CD4-positive, alpha-beta T cell treated with Interleukin-10 for 1 hour (primary cell): Measurements from ENCODE around the gene GJA10.

Experiments used
- DNase-seq: peaks from one replicate; pipeline ENCODE4 v3.0.0-alpha.2; 2020

GJA10 gene

GRCh38 chr6:89917801-89918366, 23.6 kb downstream of the GJA10 start:
- no peak for DNase-seq

GRCh38 chr6:89921197-89921596, 26.9 kb downstream of the GJA10 start:
- DNase-seq, result no peak

DNA sequence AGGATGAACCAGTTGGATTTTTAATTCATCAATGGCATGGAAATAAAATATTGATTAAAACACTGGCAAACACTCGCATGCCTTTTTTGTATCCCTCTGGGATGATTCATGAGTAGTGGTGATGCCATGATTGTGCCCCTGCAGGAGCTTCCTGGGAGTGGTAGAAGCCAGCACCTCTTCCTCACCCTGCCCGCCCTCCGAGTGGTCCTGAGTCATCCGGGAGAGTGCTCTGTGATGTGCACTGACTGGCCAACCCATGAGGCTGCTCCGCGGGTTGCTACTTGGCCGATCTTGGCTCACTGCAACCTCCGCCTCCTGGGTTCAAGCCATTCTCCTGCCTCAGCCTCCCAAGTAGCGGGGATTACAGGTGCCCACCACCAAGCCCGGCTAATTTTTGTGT, 27.4 kb downstream of the GJA10 start:
- DNase-seq, result no peak

- no peak for DNase-seq
These were observed 30.0 kb downstream of the GJA10 start for GRCh38 chr6:89924231-89924630.

- no peak for DNase-seq
These were observed 31.6 kb downstream of the GJA10 start for GRCh38 chr6:89925826-89926225.

GRCh38 chr6:89927264-89927663, 33.0 kb downstream of the GJA10 start:
- no peak for DNase-seq

DNA sequence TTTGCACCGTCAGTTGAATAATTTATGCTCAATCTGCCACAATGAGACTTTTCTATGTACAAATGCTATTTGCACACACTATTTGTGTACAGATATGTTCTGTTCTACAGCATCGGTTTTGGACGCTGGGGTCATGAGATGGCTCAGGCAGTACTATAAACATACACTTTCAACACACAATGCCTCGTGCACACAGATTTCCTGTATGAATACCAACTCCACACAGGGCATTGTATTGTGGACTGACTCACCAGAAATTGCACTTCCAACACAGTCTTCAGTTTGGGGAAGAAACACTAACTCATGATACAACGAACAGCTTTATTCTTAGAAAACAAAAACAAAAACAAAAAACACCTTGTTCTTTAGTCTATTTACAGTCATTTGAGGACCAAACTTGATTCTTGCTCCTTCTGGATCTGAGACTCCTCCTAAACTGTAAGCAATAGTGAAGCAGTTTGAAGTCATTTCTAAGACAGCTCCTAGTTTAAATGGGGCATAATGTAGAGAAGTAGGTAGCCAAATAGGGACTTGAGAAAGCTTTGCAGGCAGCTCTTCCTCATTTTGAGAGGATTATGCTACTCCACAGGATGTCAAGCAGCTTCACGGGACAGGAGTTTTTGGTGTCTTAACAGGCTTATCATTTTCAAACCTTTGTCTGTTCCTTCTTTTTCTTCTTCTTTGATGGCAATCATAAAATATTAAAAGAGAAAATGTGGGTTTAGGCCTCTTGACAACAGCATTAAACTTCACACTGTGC, 33.7 kb downstream of the GJA10 start:
- no peak for DNase-seq

- no peak for DNase-seq
These were observed 34.3 kb downstream of the GJA10 start for GRCh38 chr6:89928604-89929003.

DNA sequence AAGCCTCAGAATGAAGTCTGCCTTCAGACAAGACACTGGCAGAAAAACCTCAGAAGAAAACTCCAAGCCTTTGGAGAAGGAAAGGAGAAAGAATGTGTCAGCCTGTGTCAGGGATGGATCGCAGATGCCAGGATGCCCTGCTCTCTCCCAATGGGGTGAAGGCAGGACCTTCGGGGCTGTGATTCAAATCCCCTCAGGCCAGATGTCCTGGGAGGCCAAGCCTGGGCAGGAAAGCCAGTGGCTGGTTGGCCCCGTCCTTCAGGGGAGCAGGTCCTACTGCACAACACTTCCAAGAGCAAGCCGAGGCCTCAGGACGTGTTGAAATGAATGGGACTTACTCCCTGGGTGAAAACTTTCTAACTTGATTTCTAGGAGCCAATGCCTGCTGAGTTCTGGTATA, 36.5 kb downstream of the GJA10 start:
- no peak for DNase-seq

DNA sequence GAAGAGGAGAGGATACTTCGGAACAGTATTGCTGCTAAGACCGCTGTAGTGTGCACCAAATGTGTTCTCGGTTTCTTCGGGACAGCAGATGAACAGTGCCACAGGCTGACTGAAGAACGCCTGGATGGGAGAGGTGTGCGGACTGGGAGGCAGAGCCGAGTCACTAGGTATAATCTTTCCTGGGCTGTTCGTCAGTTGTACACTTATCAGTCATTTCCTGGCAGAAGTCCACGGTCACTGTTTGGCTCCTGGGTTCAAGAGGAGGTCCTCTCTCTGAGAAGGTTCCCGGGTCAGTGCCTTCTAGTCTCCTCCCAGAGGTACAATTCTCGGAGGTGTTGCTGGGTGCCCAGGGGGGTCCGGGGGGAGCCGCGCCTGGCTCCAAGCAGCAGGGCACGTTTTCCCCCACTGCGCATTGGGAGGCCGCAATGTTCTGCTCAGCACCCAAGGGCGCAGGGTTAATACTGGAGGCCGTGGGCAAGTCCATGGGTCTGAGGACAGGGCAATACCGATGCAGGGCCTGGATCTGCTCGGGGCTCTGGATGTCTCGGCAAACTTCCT, 38.1 kb downstream of the GJA10 start:
- DNase-seq, result no peak

DNA sequence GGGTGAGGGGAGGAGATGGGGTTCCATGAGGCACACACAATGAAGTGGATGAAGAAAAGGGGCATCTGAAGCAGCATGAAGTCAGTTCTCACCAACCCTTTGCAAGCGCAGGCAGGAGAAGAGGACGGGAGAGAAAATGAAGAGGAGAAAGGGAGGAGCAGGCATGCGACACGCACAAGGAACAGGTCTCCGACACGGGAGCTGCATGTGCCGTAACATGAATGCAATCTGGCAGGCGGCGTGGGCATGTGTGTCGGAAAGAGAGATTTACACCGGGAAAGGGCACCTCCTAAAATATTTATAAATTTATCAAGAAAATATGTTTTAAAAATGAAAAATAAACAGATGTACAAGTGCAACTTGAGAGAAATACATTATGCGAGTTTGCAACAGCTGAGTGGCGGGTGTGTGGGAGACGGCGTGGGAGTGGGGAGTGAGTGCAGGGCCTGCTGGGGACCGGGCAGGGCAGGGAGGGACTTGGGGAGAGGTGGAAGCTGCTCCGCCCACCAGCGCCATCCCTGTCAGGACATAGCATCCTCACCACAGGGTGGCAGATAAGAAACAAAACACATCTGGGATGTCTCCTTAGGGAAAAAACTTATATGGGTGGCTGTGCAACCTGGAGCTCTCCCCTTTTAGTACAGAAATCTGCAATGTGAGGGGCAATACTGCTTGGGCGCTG, 40.6 kb downstream of the GJA10 start:
- no peak for DNase-seq

DNA sequence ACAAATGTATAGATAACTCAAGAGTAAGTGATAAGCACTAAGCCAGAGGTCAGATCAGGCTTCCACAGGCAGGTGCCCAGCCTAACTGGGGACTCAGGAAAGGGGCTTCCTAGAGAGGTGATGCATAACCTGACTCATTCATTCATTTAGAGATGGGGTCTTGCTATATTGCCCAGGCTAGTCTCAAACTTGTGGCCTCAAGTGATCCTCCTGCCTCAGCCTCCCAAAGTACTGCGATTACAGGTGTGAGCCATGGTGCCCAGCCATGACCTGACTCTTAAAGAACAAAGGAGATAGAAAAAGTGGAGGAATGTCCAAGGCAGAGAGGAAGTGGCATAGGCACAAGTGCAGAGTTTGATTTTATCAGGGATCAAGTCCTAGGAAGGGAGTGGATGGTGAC, 41.9 kb downstream of the GJA10 start:
- no peak for DNase-seq

DNA sequence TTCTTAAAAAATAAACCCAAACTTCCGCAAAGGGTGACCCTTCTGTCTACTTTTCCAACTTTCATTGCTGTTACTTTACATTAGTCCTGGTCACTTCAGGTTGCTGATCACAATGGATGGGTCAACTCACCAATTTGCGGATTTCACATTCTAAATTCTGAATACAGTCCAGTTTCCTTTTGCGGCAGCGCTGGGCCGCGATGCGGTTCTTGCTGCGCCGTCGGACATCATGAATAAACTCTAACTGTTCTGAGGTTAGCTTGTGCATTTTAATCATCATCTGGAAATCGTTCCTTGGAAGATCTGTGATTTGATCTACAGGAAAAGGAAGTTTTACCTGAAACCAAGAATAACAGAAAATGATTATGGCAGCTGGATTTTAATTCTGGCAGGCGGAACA, 43.7 kb downstream of the GJA10 start:
- no peak for DNase-seq

GRCh38 chr6:89939144-89939543, 44.9 kb downstream of the GJA10 start:
- DNase-seq, result no peak

- DNase-seq, result peak; percentile 80
These were observed 46.2 kb downstream of the GJA10 start for GRCh38 chr6:89940225-89941027.

- no peak for DNase-seq
These were observed 46.9 kb downstream of the GJA10 start for GRCh38 chr6:89941031-89941762.

GRCh38 chr6:89941763-89942497, 47.7 kb downstream of the GJA10 start:
- DNase-seq, result no peak

DNA sequence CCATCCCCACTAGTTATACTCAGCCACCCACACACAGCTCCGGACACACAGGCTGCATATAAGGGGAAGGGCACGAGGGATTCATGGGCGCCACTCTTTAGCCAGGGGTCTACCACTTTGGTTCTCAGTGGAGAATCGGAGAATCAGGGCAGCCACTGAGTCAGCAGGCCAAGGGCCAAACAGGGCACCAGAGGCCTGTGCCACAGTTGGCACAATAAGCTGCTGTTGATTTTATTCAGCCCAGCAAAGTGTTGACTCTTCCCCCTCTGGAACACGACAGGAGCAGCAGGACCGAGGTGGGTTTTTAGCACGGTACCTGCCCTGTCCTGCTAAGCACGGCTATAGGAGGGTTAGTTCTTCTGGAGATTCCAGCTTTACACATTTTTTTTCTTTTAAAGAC, 48.3 kb downstream of the GJA10 start:
- no peak for DNase-seq

- DNase-seq, result no peak
These were observed 50.0 kb downstream of the GJA10 start for GRCh38 chr6:89944181-89944755.

GRCh38 chr6:89944826-89945407, 50.6 kb downstream of the GJA10 start:
- DNase-seq, result peak; percentile 47
